ENCODE results near the gene ENOSF1. TPM values are rescaled to one million over a fixed set of nuclear protein-coding genes. Genes with fewer than 3 reads are reported as not detected.

Gene ENOSF1
- total RNA-seq, 1 experiment from 2014 or later: 88.5 TPM

GRCh38 chr18:677951-678381 lies 34.5 kb downstream of the ENOSF1 start:
- no peak for DNase-seq
- Mint-ChIP-seq H3K4me3 (ENCODE audit: low read depth, unreplicated experiment) (no peak overlapping the region), H3K4me1 (ENCODE audit: low read depth, unreplicated experiment) (no peaks in the 10 kb centered on the region), H3K9me3 (ENCODE audit: low read depth, unreplicated experiment) (no peaks in the 10 kb centered on the region), H3K27me3 (ENCODE audit: unreplicated experiment) (no peaks in the 10 kb centered on the region), H3K27ac (ENCODE audit: unreplicated experiment) (no peak overlapping the region), H3K36me3 (ENCODE audit: insufficient read depth, unreplicated experiment) (peaks cover 49% of the 10 kb centered on the region)
- intact Hi-C loops (cut with micrococcal nuclease; ENCODE audit: unreplicated experiment): no loop called here
- CTCF ChIA-PET: interaction anchor here (1.6 kb wide), 1 partner anchor 13 kb away, joined by 3 read pairs; no protein-coding TSS in a partner anchor
- TF ChIP-seq CTCF (IDR thresholded peaks at IDR 0.05; ENCODE audit: unreplicated experiment): no peak
- no TSS peak for BruUV-seq (replicated peaks)

DNA sequence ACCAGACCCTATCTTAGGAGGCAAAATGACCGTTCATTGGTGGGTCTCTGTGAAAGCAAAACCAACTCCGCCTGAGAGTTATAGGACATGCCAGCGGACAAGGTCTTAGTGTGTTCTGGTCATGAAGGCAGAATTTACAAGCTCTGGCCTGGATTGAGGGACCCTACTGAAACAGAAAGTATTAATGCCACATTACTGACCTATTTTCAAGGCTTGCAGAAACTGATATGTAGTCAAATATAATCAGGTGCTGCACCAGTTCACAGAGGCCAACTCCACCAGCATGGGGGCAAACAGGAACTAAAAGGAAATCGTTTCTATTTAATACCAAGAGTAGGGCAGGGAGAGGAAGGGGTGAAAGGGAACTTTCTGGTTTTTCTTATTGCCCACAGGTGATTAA lies 35.3 kb downstream of the ENOSF1 start:
- no peaks in the 10 kb centered on the region for H3K4me1 Mint-ChIP-seq (ENCODE audit: low read depth, unreplicated experiment)

DNA sequence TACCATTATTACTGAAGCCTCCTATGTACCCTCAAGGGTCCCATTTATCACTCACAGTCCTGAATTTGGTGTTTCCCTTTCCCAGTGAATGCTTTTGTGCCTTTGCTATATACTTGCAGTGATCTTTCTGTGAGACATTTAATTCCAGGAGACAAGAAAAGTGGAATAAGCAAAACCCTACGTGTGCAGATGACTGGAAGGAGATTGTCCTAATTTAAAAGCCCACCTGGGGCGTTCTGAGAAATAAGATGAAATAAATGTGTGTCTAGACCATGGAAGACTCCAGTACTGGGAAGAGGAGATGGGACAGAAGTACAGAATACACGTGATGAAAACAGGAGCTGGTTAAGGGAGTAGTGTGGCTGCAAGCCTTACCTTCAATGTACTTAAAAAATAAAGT lies 35.7 kb downstream of the ENOSF1 start:
- no peak for TF ChIP-seq CTCF (IDR thresholded peaks at IDR 0.05; ENCODE audit: unreplicated experiment)
- H3K4me3 Mint-ChIP-seq (ENCODE audit: low read depth, unreplicated experiment): no peak overlapping the region
- CTCF ChIA-PET: no interaction called here
- intact Hi-C loops (cut with micrococcal nuclease; ENCODE audit: unreplicated experiment): no loop called here
- no peaks in the 10 kb centered on the region for H3K27me3 Mint-ChIP-seq (ENCODE audit: unreplicated experiment)
- H3K36me3 Mint-ChIP-seq (ENCODE audit: insufficient read depth, unreplicated experiment): peaks cover 46% of the 10 kb centered on the region
- DNase-seq: no peak
- no peaks in the 10 kb centered on the region for H3K9me3 Mint-ChIP-seq (ENCODE audit: low read depth, unreplicated experiment)
- no TSS peak for BruUV-seq (replicated peaks)
- H3K4me1 Mint-ChIP-seq (ENCODE audit: low read depth, unreplicated experiment): no peaks in the 10 kb centered on the region
- no peak overlapping the region for H3K27ac Mint-ChIP-seq (ENCODE audit: unreplicated experiment)

More for the DNA sequence above, 35.3 kb downstream of the ENOSF1 start:
- Mint-ChIP-seq H3K27me3 (ENCODE audit: unreplicated experiment) (no peaks in the 10 kb centered on the region), H3K27ac (ENCODE audit: unreplicated experiment) (no peak overlapping the region), H3K4me3 (ENCODE audit: low read depth, unreplicated experiment) (no peak overlapping the region), H3K36me3 (ENCODE audit: insufficient read depth, unreplicated experiment) (peaks cover 46% of the 10 kb centered on the region), H3K9me3 (ENCODE audit: low read depth, unreplicated experiment) (no peaks in the 10 kb centered on the region)
- BruUV-seq (replicated peaks): no TSS peak
- CTCF ChIA-PET: no interaction called here
- DNase-seq: no peak
- no peak for TF ChIP-seq CTCF (IDR thresholded peaks at IDR 0.05; ENCODE audit: unreplicated experiment)
- intact Hi-C loops (cut with micrococcal nuclease; ENCODE audit: unreplicated experiment): no loop called here

GRCh38 chr18:676069-676468 lies 36.4 kb downstream of the ENOSF1 start:
- Mint-ChIP-seq H3K4me1 (ENCODE audit: low read depth, unreplicated experiment) (no peaks in the 10 kb centered on the region), H3K9me3 (ENCODE audit: low read depth, unreplicated experiment) (no peaks in the 10 kb centered on the region), H3K27ac (ENCODE audit: unreplicated experiment) (no peak overlapping the region), H3K27me3 (ENCODE audit: unreplicated experiment) (no peaks in the 10 kb centered on the region), H3K4me3 (ENCODE audit: low read depth, unreplicated experiment) (no peak overlapping the region), H3K36me3 (ENCODE audit: insufficient read depth, unreplicated experiment) (peaks cover 46% of the 10 kb centered on the region)
- intact Hi-C loops (cut with micrococcal nuclease; ENCODE audit: unreplicated experiment): no loop called here
- CTCF ChIA-PET: interaction anchor here (0.6 kb wide), 1 partner anchor 57 kb away, joined by 3 read pairs; no protein-coding TSS in a partner anchor
- no peak for DNase-seq
- no TSS peak for BruUV-seq (replicated peaks)
- no peak for TF ChIP-seq CTCF (IDR thresholded peaks at IDR 0.05; ENCODE audit: unreplicated experiment)
